GM18520 (cell line): ENCODE data around the gene NFU1.
"Not testable (repeated sequence)": the region's sequence is repeated elsewhere in the genome, so short reads cannot be mapped to it uniquely, and the experiment has no call there.

Experiments used
- ATAC-seq: cut with Tn5 transposase; IDR thresholded peaks from one replicate; pipeline ENCODE4 v1.9.1; 2021; ENCODE audit not compliant: unreplicated experiment

The NFU1 gene

GRCh38 chr2:69389271-69389670, 48.0 kb downstream of the NFU1 start:
- ATAC-seq = no peak

- ATAC-seq = no peak
Observed at GRCh38 chr2:69387770-69388481, 49.3 kb downstream of the NFU1 start.

- ATAC-seq = peak; percentile 95
Observed at GRCh38 chr2:69386789-69387734, 50.2 kb downstream of the NFU1 start, which contains the start of gene GFPT1. GFPT1 (minus strand) TSS chr2:69387227; CDS start chr2:69387071, 156 bp downstream.

- ATAC-seq = no peak
Observed at GRCh38 chr2:69386360-69386759, 50.9 kb downstream of the NFU1 start.

- ATAC-seq = no peak
Observed at GRCh38 chr2:69385443-69386151, 51.6 kb downstream of the NFU1 start.

GRCh38 chr2:69384618-69385081, 52.6 kb downstream of the NFU1 start:
- no peak for ATAC-seq

GRCh38 chr2:69383176-69383812, 53.9 kb downstream of the NFU1 start:
- ATAC-seq = no peak

- ATAC-seq = no peak
Observed at GRCh38 chr2:69382547-69382946, 54.7 kb downstream of the NFU1 start.

- ATAC-seq = no peak
Observed at GRCh38 chr2:69381337-69381737, 55.9 kb downstream of the NFU1 start.

GRCh38 chr2:69380072-69380917, 56.9 kb downstream of the NFU1 start:
- no peak for ATAC-seq

- ATAC-seq = no peak
Observed at GRCh38 chr2:69376403-69376802, 60.8 kb downstream of the NFU1 start.

- ATAC-seq = no peak
Observed at GRCh38 chr2:69375494-69376353, 61.5 kb downstream of the NFU1 start.

GRCh38 chr2:69372767-69373166, 64.5 kb downstream of the NFU1 start:
- no peak for ATAC-seq

- ATAC-seq = no peak
Observed at GRCh38 chr2:69369802-69370201, 67.4 kb downstream of the NFU1 start.

- ATAC-seq = no peak
Observed at GRCh38 chr2:69368588-69368987, 68.6 kb downstream of the NFU1 start.

GRCh38 chr2:69359371-69359770, 77.9 kb downstream of the NFU1 start:
- no peak for ATAC-seq

GRCh38 chr2:69358914-69359313, 78.3 kb downstream of the NFU1 start:
- no peak for ATAC-seq

- no peak for ATAC-seq
Observed at GRCh38 chr2:69356471-69356870, 80.8 kb downstream of the NFU1 start.

- not testable (repeated sequence) for ATAC-seq
Observed at GRCh38 chr2:69354976-69355375, 82.3 kb downstream of the NFU1 start.
